A549 (cell line): ENCODE data around the gene MAPK11.

Experiments
- MAZ ChIP-seq: fragments of 150-350 bp; IDR thresholded peaks from 2 replicates; pipeline ENCODE4 v1.6.1; 2014; ENCODE audit warnings: antibody characterized with exemption, low read depth, low read length, borderline replicate concordance
- RAD21 ChIP-seq, 2 experiments: fragments of >200 bp in 1 of 2; sonication (Bioruptor Twin) in 1 of 2; formaldehyde crosslinking in 1 of 2; IDR thresholded peaks in 1 of 2; conservative IDR thresholded peaks in 1 of 2; 2 replicates in 1 of 2; 3 replicates in 1 of 2; pipeline ENCODE4 v1.6.1; 2012 to 2018; ENCODE audit warnings: inconsistent platforms in 1 of 2

DNA sequence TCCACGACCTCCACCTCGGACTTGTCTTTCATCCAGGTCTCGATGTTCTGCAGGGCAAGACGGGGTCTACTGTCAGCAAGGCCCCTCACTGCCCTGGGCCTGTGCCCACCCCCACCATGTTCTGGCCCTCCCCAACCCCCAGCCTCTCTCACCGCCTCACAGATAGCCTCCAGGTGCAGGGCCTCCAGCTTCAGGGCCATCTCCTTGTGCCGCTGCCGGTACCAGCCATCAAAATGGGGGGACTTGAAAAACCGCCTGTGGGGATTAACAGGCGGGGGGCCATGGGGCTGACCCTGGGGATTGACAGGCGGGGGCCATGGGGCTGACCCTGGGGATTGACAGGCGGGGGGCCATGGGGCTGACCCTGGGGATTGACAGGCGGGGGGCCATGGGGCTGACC, 42.2 kb upstream of the MAPK11 start:
- no peak for TF ChIP-seq MAZ
- no peak for TF ChIP-seq RAD21 (conservative IDR thresholded peaks at IDR 0.05 in 1 of 2, IDR thresholded peaks at IDR 0.05 in 1 of 2)
